ENCODE data around the gene MLLT3. TPM values are rescaled to one million over a fixed set of nuclear protein-coding genes. Genes with fewer than 3 reads are reported as not detected.

MLLT3 gene
- total and polyA plus RNA-seq, 2 of the 8 experiments (the other 6 are each of a cell fraction or from before 2014, with no cell fraction given) = 5.9 to 9.6 TPM

GRCh38 chr9:20495098-20495497 is 127.2 kb downstream of the MLLT3 start (continued):
- TF ChIP-seq SAP30 (IDR thresholded peaks at IDR 0.05; ENCODE audit: insufficient read depth, insufficient replicate concordance, low read length) = no peak
- TF ChIP-seq CHD1 (IDR thresholded peaks at IDR 0.05; ENCODE audit: low read depth, low read length) = no peak

Measured in H1 (cell line).